GM12875 (cell line): ENCODE data around the gene MEF2C.

Source experiments
- H3K4me3 ChIP-seq: one replicate; pipeline ENCODE4 v1.5.1; 2011; ENCODE audit warnings: low read depth, low read length, control low read depth
- TF ChIP-seq, protein P1 (sequence below): IDR thresholded peaks from 2 replicates; pipeline ENCODE4 v1.5.1; 2011; ENCODE audit warnings: low read depth, mild to moderate bottlenecking, control low read depth, inconsistent platforms, low read length, moderate library complexity, borderline replicate concordance; ENCODE audit not compliant: insufficient read depth

MEF2C gene

DNA sequence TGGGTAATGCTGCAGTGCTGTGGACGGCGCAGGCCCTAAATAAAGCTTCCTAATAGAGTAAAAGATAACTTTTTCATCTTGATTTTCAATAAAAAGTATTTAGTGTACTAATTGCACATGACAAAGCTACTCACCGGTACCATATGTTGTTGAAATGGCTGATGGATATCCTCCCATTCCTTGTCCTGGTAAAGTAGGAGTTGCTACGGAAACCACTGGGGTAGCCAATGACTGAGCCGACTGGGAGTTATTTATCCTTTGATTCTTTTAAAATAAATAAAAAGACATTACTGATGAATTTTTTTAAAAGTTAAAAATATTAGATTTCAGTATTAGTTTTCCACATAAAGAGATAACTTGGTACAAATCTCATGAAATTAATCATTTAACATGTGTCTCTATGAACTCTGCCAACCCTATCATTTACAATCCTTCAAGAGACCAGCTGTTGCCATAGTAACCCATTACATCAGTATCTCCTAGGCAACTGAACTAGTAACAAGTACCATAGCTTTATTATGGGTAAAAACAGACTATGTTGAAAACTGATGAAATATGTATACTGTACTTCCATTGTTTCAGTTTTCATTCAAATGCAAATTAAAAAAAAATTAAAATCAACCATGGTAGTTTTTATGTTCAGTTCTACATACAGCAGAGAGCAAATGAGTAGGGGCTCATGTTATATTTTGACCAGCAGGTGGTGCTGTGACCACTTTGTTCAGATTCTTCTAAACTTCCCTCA, 153.7 kb downstream of the MEF2C start:
- no peak overlapping the region for H3K4me3 ChIP-seq
- TF ChIP-seq, protein P1, sequence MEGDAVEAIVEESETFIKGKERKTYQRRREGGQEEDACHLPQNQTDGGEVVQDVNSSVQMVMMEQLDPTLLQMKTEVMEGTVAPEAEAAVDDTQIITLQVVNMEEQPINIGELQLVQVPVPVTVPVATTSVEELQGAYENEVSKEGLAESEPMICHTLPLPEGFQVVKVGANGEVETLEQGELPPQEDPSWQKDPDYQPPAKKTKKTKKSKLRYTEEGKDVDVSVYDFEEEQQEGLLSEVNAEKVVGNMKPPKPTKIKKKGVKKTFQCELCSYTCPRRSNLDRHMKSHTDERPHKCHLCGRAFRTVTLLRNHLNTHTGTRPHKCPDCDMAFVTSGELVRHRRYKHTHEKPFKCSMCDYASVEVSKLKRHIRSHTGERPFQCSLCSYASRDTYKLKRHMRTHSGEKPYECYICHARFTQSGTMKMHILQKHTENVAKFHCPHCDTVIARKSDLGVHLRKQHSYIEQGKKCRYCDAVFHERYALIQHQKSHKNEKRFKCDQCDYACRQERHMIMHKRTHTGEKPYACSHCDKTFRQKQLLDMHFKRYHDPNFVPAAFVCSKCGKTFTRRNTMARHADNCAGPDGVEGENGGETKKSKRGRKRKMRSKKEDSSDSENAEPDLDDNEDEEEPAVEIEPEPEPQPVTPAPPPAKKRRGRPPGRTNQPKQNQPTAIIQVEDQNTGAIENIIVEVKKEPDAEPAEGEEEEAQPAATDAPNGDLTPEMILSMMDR, result peak; percentile 34; the same call in 1 of the 2 replicates

GRCh38 chr5:88727705-88728313, 155.2 kb downstream of the MEF2C start:
- no peak overlapping the region for H3K4me3 ChIP-seq
- TF ChIP-seq, protein P1, result 0 out of 2 replicates have a peak, but pooled peaks have one; percentile 6

DNA sequence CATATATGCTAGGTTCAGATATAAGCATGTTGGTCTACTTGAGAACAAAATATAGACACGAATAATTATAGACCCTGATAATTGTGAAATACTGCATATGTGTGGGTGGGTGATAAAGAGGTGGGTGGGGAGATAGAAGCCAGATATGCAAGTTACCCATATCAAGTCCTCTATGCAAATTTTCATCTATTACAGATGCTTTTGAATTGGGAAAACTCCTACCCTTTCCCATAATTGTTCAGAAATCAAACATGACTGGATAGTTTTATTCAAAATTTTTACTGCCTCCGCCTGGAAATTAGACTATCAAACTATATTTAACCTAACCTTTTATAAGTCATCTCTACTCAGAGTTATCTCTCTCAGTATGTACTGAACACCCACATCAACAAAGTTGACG, 157.5 kb downstream of the MEF2C start:
- TF ChIP-seq, protein P1, result no peak
- no peak overlapping the region for H3K4me3 ChIP-seq

DNA sequence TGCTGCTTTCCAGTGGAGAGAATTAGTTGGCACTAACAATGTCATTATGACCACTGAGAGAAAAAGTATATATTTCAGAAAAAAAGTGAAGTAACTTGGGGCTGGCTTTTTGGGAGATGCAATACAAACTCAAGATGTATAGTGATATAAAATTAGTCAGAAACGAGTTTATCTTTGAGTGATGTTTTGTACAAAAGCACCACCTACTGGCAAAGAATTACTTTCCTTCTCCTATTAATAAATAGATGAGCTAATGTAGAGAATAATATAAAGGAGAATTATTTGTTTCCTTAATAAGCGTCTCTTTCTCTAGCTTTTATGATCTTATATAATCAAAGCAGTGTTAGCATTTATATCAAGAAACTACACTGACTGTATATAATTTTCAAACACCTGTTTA, 158.8 kb downstream of the MEF2C start:
- TF ChIP-seq, protein P1, result no peak
- H3K4me3 ChIP-seq, result no peak overlapping the region

GRCh38 chr5:88722546-88723073, 160.4 kb downstream of the MEF2C start:
- TF ChIP-seq, protein P1, result no peak
- H3K4me3 ChIP-seq, result no peak overlapping the region

DNA sequence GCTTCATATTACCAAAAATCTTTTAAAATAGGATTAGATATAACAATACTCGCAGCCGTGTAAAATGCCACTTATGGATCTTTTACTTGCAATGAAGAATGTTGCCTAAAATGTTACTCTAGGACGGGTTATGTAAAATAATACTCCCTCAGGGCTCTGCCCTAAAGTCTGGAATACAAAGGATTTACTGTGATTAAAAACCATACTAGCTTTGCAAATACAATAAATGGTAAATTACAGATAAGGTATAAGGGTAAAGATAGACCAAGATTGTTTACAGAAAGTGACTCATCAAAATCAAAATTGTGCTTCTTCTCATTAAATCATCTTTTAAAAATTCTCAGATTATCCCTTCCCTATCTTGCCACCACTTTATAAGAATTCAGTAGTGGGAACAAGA, 163.6 kb downstream of the MEF2C start:
- TF ChIP-seq, protein P1, result no peak
- no peak overlapping the region for H3K4me3 ChIP-seq
